GM19397 (cell line): Measurements from ENCODE around the gene LVRN.

Experiments used
- ATAC-seq: cut with Tn5 transposase; IDR thresholded peaks from one replicate; pipeline ENCODE4 v1.9.1; 2021; ENCODE audit warnings: mild to moderate bottlenecking, moderate library complexity; ENCODE audit not compliant: unreplicated experiment

The LVRN gene

GRCh38 chr5:115961381-115962238 is 665 bp upstream of the LVRN start:
- no peak for ATAC-seq

- ATAC-seq: peak; percentile 58
These were observed 509 bp downstream of the LVRN start for GRCh38 chr5:115962565-115963402.

- no peak for ATAC-seq
These were observed 1.3 kb downstream of the LVRN start for GRCh38 chr5:115963566-115963965.

GRCh38 chr5:115968770-115969169 is 6.5 kb downstream of the LVRN start:
- no peak for ATAC-seq

- ATAC-seq: peak; percentile 90
These were observed 14.8 kb downstream of the LVRN start for GRCh38 chr5:115977096-115977495.

GRCh38 chr5:115977988-115978387 is 15.7 kb downstream of the LVRN start:
- no peak for ATAC-seq

GRCh38 chr5:115978779-115979178 is 16.5 kb downstream of the LVRN start:
- ATAC-seq: no peak

- no peak for ATAC-seq
These were observed 17.1 kb downstream of the LVRN start for GRCh38 chr5:115979201-115980041.

- no peak for ATAC-seq
These were observed 21.2 kb downstream of the LVRN start for GRCh38 chr5:115983519-115983918.

GRCh38 chr5:115985802-115986757 is 23.8 kb downstream of the LVRN start:
- no peak for ATAC-seq

GRCh38 chr5:115988002-115988401 is 25.7 kb downstream of the LVRN start:
- no peak for ATAC-seq

- no peak for ATAC-seq
These were observed 30.6 kb downstream of the LVRN start for GRCh38 chr5:115992848-115993350.

- no peak for ATAC-seq
These were observed 33.1 kb downstream of the LVRN start for GRCh38 chr5:115995351-115995750.

GRCh38 chr5:116002116-116002906 is 40.0 kb downstream of the LVRN start:
- ATAC-seq: no peak

GRCh38 chr5:116004248-116004647 is 42.0 kb downstream of the LVRN start:
- ATAC-seq: no peak

- ATAC-seq: no peak
These were observed 47.5 kb downstream of the LVRN start for GRCh38 chr5:116009806-116010205.

GRCh38 chr5:116011046-116011445 is 48.8 kb downstream of the LVRN start:
- no peak for ATAC-seq

- no peak for ATAC-seq
These were observed 51.0 kb downstream of the LVRN start for GRCh38 chr5:116013207-116013785.

- ATAC-seq: no peak
These were observed 51.7 kb downstream of the LVRN start for GRCh38 chr5:116013936-116014335.
